GM18505 (cell line): ENCODE measurements around the gene FBN2.
"Not testable (repeated sequence)": the region's sequence is repeated elsewhere in the genome, so short reads cannot be mapped to it uniquely, and the experiment has no call there.

Experiments
- ATAC-seq: cut with Tn5 transposase; IDR thresholded peaks from one replicate; pipeline ENCODE4 v1.9.1; 2021; ENCODE audit not compliant: unreplicated experiment
- POLR2A ChIP-seq: IDR thresholded peaks from 4 replicates; pipeline ENCODE4 v1.6.1; 2011; ENCODE audit warnings: borderline replicate concordance; ENCODE audit not compliant: insufficient read depth, insufficient read length; ENCODE audit errors: extremely low read depth

FBN2 gene

GRCh38 chr5:128527077-128527476 lies 11.0 kb downstream of the FBN2 start:
- no peak for ATAC-seq
- no peak for TF ChIP-seq POLR2A

GRCh38 chr5:128522336-128522735 lies 15.7 kb downstream of the FBN2 start:
- TF ChIP-seq POLR2A: no peak
- no peak for ATAC-seq

DNA sequence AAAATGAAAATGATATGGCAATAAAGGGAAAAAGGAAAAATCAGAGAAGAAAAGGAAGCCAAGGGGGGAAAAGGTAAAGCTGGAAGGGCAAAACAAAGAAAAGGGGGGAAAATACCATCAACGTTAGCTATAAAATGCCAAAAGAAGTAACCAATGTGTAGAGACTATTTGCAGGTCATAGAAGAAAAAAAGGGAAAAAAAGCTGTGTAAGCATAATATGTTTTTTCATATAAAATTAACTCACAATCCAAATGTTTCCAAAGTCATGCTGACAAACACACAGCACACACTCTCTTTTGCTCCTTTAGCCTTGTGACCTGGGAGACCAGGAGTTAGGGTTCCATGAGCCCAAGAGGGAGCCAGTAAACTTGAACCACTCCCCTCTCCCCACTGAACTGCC lies 18.2 kb downstream of the FBN2 start:
- TF ChIP-seq POLR2A: no peak
- ATAC-seq: no peak

GRCh38 chr5:128516978-128517377 lies 21.1 kb downstream of the FBN2 start:
- no peak for TF ChIP-seq POLR2A
- ATAC-seq: no peak

- no peak for TF ChIP-seq POLR2A
- no peak for ATAC-seq
Measured at GRCh38 chr5:128513806-128514205, 24.2 kb downstream of the FBN2 start.

- TF ChIP-seq POLR2A: no peak
- no peak for ATAC-seq
Measured at GRCh38 chr5:128512894-128513293, 25.2 kb downstream of the FBN2 start.

DNA sequence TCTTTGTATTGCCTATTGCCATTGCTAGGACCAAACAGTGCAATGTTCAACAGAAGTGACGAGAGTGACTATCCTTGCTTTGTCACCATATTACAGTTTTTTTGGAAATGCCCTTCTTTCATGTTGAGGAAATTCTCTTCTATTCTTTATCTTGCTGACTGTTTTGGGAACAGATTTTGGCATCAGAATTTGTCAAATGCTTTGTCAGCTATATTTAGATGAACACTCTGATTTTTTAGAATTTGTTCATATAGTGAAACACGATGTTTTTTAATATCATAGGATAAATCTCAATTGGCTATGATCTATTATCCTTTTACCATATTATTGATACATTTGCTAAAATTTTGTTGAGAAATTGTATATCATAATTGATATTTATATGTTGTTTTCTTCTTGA lies 31.4 kb downstream of the FBN2 start:
- no peak for ATAC-seq
- TF ChIP-seq POLR2A: no peak

GRCh38 chr5:128503727-128504126 lies 34.3 kb downstream of the FBN2 start:
- ATAC-seq: not testable (repeated sequence)

DNA sequence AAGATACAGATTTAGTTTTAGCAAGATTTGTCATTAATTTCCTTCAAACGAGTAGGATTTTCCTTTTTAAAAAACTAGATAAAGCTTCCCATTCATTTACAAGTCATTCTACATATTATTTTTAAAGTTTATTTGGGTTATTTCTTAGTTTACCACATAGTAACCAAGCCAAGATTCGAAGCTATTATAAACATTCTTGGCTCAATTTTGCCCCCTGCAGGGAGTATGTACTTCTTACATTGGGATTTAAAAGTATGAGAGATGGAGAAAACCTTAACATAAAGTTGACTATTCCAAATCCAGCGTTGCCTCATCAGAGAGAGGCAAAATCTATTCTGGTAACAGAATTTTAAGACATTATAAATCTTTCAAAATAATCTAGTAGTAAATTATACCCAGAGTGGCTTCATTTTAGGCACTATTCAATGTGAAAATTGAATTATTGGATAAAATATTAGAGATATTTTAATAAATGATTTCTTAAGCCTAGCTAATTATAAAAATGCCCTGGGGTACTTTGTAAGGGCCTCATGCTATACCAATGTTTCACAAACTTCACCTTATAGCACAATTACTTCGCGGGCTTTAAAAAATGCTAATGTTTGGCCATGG lies 39.1 kb downstream of the FBN2 start:
- ATAC-seq: no peak
- no peak for TF ChIP-seq POLR2A

GRCh38 chr5:128494516-128494915 lies 43.5 kb downstream of the FBN2 start:
- TF ChIP-seq POLR2A: no peak
- no peak for ATAC-seq

DNA sequence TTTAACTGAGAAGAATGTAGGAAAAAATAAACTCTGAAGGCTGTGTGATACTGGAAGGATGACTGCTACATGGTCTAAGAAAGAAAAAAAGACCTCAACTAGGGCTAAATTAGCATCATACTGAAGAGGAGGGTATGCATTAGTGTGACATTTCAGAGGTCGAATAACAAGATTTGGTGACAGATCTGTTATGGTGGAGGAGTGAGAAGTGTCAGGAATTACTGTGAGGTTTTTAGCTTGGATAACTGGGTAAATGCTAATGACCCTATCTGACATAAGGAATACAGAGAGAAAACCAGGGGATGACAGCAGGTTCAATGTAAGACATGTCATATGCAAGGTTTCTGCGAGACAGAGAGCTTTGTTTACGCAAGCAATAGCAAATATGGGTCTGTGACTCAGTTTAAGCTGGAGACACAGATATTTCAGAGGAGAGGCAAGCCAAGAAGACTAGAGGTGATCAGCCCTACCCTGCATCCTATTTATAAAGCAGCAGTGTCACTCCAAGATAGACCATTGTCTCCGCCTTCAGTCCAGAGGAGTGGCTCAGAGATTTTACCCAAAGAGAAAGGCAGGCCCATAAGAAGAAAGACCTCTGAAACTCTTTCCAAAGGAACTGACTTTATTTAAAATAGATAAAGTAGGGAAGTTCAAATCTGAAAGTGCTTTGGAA lies 44.3 kb downstream of the FBN2 start:
- ATAC-seq: no peak
- no peak for TF ChIP-seq POLR2A

DNA sequence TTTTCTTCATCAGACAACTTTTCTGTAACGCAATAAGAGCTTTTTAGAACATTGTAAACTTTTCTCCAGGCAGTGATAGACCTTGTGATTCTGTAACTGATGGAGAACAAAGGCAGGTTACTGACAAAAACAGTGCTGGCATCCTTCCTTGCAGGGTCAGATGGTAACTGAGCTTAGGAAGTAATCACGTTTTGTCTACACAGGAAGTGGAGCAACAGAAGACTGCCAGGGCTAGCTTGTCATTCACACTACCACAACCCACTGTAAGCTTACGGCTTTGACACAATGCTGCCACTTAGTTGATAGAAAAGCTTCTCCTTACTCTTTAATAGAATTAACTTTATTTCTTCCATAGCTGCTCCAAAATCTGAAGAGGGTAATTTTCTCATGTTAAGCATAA lies 46.8 kb downstream of the FBN2 start:
- TF ChIP-seq POLR2A: no peak
- ATAC-seq: no peak

- no peak for ATAC-seq
Measured at GRCh38 chr5:128490761-128491160, 47.3 kb downstream of the FBN2 start.

GRCh38 chr5:128487041-128487440 lies 51.0 kb downstream of the FBN2 start:
- TF ChIP-seq POLR2A: no peak
- no peak for ATAC-seq

More at GRCh38 chr5:128490761-128491160, 47.3 kb downstream of the FBN2 start:
- no peak for TF ChIP-seq POLR2A
